Esophagus squamous epithelium (tissue), 4 donors: ENCODE measurements around the gene FNIP2.

Experiments
- CTCF ChIP-seq, 6 experiments: fragments of 450-650 bp in 4 of 6; fragments of 200-600 bp in 2 of 6; sonication (generic) in 2 of 6; IDR thresholded peaks; one replicate each; pipeline ENCODE4 v1.5.1; 2016 to 2019; ENCODE audit warnings: antibody characterized with exemption in 6 of 6, mild to moderate bottlenecking in 4 of 6, moderate library complexity in 4 of 6
- POLR2A ChIP-seq, 4 donors: fragments of 450-650 bp; IDR thresholded peaks; one replicate each; pipeline ENCODE4 v1.6.1; 2017; ENCODE audit warnings: antibody characterized with exemption in 4 of 4, mild to moderate bottlenecking in 4 of 4, moderate library complexity in 3 of 4

- TF ChIP-seq CTCF (IDR thresholded peaks at IDR 0.05) (no peak), POLR2A (IDR thresholded peaks at IDR 0.05) (no peak)
Measured at GRCh38 chr4:158936238-158936637, 167.4 kb downstream of the FNIP2 start.
